ENCODE data around the gene RNF150. TPM values are rescaled to one million over a fixed set of nuclear protein-coding genes. Genes with fewer than 3 reads are reported as not detected.

RNF150 gene
- total and polyA plus RNA-seq, 12 donors = 10.8 to 131 (median 93.3) TPM

- no peak for DNase-seq
- no peak for TF ChIP-seq CTCF (IDR thresholded peaks at IDR 0.05)
- Histone ChIP-seq H3K4me1 (peaks cover 0 to 39% (median 10%) of the 10 kb centered on the region in 9 donors), H3K27ac (no peak overlapping the region), H3K27me3 (no peaks in the 10 kb centered on the region), H3K4me3 (no peak overlapping the region), H3K36me3 (peaks cover 0 to 12% (median 0%) of the 10 kb centered on the region in 9 donors), H3K9me3 (no peaks in the 10 kb centered on the region)
- no peak for ATAC-seq
- intact Hi-C loops (cut with DNase I) = loop anchor here in 9 of 10 donors (2.0 to 10.0 kb wide), 10 partner anchors 22 to 362 kb away; partner anchors contain the start of genes RNF150 (in 3 of the 9) and ZNF330 (in 2 of the 9)
- WGBS, 2 donors = 83 to 97% methylated on average over 2 of the region's 2 CpGs
These were observed 270.1 kb downstream of the RNF150 start for GRCh38 chr4:140863197-140863596.

DNA sequence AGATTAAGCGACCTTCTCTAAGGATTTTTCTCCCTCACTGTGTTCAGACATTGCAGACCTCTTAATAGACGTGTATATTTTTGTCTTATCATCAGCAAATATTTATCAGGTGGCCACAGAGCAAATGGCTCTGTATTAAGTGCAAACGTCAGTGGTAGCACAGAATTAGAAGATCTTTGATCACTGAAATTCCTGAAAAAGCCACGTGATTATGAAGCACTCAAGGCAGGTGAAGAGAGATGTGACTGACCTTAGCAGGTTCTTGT is 271.2 kb downstream of the RNF150 start:
- Histone ChIP-seq H3K27me3 (no peaks in the 10 kb centered on the region), H3K4me1 (peaks cover 0 to 35% (median 6%) of the 10 kb centered on the region in 9 donors), H3K9me3 (no peaks in the 10 kb centered on the region), H3K27ac (peak overlapping the region in 3 of 10 donors; percentile 41 to 60 (median 57)), H3K36me3 (peaks cover 0 to 12% (median 0%) of the 10 kb centered on the region in 9 donors), H3K4me3 (no peak overlapping the region)
- WGBS, 2 donors = 45 to 58% methylated on average over 4 of the region's 4 CpGs
- ATAC-seq = peak in 2 of 8 donors; percentile 46 to 51
- intact Hi-C loops (cut with DNase I) = loop anchor here in 9 of 10 donors (1.0 to 10.0 kb wide), 11 partner anchors 23 to 363 kb away; partner anchors contain the start of genes RNF150 (in 4 of the 9) and ZNF330 (in 2 of the 9)
- no peak for DNase-seq
- TF ChIP-seq CTCF (IDR thresholded peaks at IDR 0.05) = no peak

- intact Hi-C loops (cut with DNase I) = loop anchor here (1.0 to 10.0 kb wide), 11 partner anchors 23 to 363 kb away; partner anchors contain the start of genes RNF150 (in 8 of the 10) and ZNF330 (in 2 of the 10)
- H3K4me3 ChIP-seq = no peak overlapping the region
- H3K36me3 ChIP-seq = peaks cover 0 to 12% (median 0%) of the 10 kb centered on the region in 9 donors
- peak overlapping the region in 3 of 10 donors; percentile 41 to 60 (median 57) for H3K27ac ChIP-seq
- H3K27me3 ChIP-seq = no peaks in the 10 kb centered on the region
- no peaks in the 10 kb centered on the region for H3K9me3 ChIP-seq
- ATAC-seq (peak; percentile 33 to 80 (median 66)), DNase-seq (peak in 1 of 2 donors; percentile 80)
- peak; percentile 57 to 92 (median 78) for TF ChIP-seq CTCF (IDR thresholded peaks at IDR 0.05)
- peaks cover 0 to 35% (median 6%) of the 10 kb centered on the region in 9 donors for H3K4me1 ChIP-seq
- 40 to 41% methylated on average over 7 of the region's 7 CpGs for whole genome bisulfite sequencing, 2 donors
These were observed 271.7 kb downstream of the RNF150 start for GRCh38 chr4:140861359-140862176.

GRCh38 chr4:140858897-140859296 is 274.4 kb downstream of the RNF150 start:
- ATAC-seq (peak in 4 of 8 donors; percentile 20 to 37 (median 26)), DNase-seq (no peak)
- Histone ChIP-seq H3K36me3 (no peaks in the 10 kb centered on the region), H3K4me3 (no peak overlapping the region), H3K9me3 (no peaks in the 10 kb centered on the region), H3K27me3 (no peaks in the 10 kb centered on the region), H3K4me1 (peaks cover 0 to 45% (median 10%) of the 10 kb centered on the region in 9 donors), H3K27ac (peak overlapping the region in 3 of 10 donors; percentile 8 to 27 (median 17))
- no peak for TF ChIP-seq CTCF (IDR thresholded peaks at IDR 0.05)
- WGBS, 2 donors = 44% methylated on average over 3 of the region's 3 CpGs
- intact Hi-C loops (cut with DNase I) = loop anchor here in 8 of 10 donors (2.0 to 10.0 kb wide), 9 partner anchors 104 to 504 kb away; partner anchors contain the start of genes ELMOD2 (in 3 of the 8), RNF150 (in 1 of the 8) and TBC1D9 (in 1 of the 8)

All from heart right ventricle (tissue), 16 donors.